GM20431 (cell line): ENCODE data around the gene PRMT7.

ENCODE experiments used
- in situ Hi-C: fragments of 300-500 bp; cut with MseI, MboI; formaldehyde crosslinking; loops from one replicate; pipeline ENCODE4 v1.15.0; 2020; ENCODE audit warnings: low sequenced_read_pairs; ENCODE audit not compliant: unreplicated experiment

The PRMT7 gene

DNA sequence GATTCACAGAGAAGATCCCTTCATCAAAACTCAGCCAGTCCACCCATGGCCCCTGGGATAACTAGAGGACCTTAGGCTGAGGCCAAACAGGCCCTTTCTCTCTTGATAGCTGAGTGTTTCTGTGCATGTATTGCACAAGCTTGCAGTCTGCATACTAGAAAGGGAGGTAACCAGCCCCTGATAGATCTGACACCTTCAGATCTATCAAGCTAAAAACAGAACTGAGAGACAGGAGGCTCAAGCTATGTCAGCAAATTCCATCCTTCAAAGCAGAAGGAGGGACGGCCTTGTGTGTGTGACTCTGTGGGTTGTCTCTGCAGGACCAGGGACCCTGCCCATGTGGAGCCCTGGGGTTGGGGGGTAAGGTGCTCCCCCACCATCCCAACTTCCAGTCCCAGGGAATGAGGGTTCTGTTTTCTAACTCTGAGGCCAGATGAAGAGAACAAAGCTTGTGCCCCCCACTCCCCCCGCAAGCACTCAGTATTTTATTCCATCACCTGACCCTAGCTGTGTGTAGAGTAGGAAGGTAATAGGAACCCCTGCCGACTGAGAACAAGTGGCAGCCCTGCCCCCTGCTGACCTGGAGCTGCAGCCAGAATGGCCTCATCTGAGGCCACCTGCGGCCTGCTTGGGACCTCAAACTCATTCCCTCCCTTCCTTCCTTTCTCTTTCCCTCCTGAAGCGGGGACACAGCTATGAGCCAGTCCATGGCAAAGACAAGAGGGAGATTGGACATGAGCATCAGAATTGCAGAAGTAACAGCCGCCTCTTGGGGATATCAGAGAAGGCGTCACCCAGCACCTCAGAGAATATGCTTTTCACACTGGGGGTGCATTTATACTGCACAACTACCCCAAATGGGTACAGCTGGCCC is 73.7 kb downstream of the PRMT7 start:
- in situ Hi-C loops, result no loop called here

DNA sequence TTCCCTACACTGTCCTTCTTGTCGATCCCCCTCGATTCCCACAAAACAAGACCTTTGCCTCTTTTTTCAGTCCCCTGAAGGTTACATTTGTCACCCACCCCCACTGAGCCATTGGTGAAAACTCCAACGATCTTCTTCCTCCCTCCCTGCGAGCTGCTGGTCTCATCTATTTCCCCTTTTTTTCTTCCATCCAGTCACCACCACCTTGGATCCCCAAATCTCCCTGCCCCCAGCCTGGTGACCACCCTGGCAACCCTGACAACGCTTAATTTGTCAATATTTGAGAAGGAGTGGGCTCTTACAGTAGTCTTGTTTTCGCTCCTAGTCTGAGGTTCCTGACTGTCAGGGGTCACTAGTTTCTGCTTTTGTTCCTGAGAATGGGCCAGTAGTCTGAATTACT is 74.6 kb downstream of the PRMT7 start:
- in situ Hi-C loops, result no loop called here

DNA sequence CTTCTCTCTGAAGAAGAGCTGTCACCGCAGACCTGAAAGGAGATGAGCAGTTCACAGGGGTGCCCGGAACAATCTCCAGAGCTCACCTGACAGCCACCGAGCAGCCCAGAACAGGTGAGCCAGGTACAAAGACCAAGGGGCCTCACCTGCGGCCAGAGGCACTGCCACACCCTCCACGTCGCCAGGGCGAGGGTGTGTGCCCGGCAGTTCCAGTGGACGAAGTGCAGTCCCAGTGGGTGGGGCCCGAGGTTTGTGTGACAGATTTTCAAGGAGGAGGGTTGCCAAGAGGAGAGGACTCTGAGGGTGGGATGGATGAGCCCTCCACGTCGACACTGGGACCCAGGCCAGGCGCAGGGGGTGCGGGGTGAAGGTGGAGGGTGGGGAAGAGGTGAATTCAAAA is 75.8 kb downstream of the PRMT7 start:
- in situ Hi-C loops, result no loop called here

DNA sequence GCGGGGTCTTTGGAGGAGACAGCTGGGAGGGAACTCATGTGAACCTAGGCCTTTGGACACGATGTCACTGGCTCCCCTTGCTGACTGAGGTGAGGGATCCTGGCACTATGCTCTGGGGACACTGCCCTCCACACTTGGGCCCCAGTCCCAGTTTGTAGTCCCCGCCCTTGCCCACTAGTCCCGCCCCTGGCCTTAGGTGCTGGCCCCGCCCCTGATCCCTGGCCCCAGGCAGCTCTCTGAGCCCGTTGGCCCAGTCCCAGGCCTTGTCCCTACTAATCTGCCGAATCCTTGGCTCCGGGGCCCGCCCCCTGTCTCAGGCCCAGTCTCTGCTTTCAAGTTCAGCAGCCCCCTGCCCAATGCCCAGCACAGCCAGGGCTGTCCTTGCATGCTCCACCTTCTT is 76.5 kb downstream of the PRMT7 start:
- in situ Hi-C loops, result no loop called here

DNA sequence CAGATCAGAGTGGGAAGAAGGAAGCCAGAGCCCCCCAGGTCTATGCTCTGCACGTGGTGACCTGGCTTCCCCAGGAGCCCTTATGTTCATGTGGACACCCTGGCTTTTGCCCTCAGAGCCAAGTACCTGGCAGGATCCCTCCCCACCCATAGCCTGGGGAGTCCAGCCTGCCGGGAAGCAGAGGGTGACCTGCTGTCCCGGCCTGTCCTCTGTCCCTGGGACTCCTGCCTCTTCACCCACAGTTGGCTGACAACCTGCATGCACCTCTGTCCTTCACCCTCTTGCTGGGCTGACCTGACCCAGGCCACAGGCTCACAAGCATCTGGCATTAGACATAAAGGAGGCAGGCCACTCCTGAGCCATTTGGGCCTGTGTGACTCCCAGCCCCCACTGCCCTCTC is 77.3 kb downstream of the PRMT7 start:
- in situ Hi-C loops, result no loop called here

DNA sequence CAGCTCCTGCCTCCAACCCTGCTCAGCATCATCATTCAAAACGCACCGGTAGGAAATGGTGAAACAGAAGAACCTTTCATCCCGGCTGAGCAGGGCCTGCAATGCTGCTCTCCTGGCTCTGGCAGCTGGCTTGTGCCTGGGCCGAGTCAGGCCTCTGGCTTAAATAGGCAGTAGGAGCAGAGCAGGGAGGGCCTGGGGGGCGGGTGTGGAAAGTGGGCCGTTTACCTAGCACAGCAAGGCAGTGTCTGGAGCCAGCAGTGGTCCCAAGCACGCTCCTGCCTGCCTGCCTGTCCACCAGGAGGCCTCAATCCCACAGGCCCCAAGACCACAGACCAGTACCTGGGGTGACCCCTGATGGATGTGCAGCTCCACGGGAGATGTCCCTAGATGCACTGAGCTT is 78.2 kb downstream of the PRMT7 start:
- in situ Hi-C loops, result no loop called here

DNA sequence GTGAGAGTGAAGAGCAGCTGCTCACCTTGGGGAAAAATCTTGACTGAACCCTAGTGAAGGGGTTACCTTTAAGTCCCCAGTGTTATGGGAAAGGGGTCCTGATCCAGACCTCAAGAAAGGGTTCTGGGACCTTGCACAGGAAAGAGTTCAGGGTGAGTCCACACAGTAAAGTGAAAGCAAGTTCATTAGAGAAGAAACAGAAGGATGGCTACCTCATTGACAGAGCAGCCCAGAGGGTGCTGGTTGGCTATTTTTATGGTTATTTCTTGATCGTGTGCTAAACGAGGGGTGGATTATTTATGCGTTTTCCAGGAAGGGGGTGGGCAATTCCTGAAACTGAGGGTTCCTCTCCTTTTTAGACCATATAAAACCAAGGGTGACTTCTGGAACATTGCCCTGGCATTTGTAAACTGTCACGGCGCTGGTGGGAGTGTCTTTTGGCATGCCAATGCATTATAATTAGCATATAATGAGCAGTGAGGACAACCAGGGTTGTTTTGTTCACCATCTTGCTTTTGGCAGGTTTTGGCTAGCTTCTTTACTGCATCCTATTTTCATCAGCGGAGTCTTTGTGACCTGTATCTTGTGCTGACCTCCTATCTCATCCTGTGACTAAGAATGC is 79.0 kb downstream of the PRMT7 start:
- in situ Hi-C loops, result no loop called here

DNA sequence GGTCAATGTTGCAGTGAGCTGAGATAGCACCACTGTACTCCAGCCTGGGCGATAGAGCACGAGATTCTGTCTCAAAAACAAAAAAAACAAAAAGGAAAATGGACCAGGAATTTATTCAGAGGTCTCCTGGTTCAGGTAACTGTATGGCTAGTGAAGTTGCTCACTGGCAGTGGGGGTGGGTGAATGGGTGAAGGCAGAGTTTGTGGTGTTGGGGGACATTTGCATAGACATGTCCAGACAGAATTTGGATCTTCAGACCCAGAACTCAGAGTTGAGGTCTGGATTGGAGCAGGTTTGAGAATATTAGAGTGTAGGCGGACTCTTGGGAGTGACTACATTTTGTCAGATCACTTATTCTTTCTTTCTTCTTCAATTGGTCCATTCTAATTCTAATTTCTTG is 82.5 kb downstream of the PRMT7 start:
- in situ Hi-C loops, result no loop called here

DNA sequence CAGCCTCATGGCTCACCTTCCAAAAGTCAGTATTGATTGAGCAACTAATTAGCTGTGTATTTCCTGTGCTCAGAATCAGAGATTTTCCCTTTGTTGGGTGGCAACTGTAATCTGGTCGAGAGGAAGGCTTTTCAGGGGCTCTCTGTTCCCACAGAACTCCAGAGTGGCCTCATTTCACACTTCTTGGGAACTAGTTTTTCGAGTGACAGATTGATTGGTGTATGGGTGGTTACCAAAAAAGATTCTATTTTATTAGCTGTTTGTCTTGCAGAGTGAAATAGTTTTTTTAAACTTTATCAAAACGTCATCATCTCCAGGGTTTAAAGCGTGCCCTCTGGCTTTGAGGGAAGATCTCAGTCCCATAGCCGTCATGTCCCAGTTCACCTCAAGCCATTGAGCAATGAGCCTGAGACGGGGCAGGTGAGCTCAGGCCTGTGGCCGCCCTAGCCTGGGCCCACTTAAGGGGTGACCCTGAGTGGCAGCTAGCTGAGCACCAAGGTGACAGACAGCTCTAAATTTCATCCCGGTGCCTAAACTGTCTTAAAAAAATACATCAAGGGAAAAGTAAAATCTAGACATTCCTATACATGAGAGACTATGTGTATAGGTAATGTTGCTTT is 84.5 kb downstream of the PRMT7 start:
- in situ Hi-C loops, result no loop called here

DNA sequence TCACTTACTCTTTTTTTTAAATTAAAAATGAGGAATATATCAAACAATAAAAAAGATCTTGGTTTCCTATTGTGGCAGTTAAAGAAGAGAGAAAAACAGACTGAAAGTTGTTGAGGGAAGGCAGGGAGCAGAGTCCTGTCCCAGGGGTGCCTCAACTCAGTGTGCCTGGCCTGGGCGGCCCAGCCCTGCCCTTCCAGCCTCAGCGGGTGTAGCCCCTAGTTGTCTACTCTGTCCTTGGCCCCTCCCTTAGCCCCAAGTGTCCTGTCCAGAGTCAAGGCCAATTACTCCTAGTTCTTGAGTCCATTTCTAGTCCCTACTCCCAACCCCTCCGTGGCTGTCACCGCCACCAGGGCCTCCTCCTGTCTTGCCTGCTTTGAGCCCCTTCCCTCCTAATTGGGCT is 85.0 kb downstream of the PRMT7 start:
- in situ Hi-C loops, result no loop called here

DNA sequence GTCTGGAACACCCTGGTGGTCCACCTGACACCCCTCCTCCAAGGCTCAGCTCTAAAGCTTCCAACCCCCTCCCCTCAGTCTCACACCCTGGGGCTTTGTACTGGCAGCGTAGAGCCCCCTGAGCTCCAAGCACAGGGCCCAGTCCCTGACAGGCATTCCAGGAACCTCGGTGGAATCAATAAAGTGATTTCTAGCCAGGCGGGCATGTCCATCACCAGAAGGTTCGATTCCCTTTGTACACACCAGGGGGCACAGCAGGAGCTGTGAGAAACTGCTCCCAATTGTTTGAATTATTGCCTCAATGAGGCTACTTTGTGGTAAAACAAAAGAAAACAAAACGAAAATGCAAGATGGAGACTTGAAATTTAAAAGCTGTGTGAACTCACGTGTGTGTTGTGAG is 85.7 kb downstream of the PRMT7 start:
- in situ Hi-C loops, result no loop called here

DNA sequence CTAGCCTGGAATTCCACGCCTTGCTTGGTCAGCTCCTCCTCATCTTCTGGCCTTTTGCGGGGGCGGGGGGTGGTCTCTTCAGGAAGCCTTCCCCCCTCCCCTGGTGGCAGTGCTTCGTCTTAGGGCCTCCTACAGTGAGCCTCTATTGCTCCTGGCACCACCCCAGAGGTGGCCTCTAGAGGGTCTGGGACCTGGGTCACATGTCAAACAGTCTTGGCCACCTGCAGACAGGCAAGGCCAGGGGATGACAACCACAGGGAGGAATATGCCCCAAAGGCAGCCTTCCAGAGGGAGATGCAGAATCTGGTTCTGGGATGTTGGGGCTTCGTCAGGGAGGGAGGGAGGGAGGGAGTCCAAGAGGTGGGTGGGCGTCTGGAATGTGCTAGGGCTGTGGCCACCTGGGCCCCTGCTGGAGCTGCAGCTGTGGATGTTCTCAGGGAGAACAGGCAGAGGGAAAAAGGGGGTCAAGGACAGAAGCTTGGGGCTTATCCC is 86.9 kb downstream of the PRMT7 start:
- in situ Hi-C loops, result no loop called here

DNA sequence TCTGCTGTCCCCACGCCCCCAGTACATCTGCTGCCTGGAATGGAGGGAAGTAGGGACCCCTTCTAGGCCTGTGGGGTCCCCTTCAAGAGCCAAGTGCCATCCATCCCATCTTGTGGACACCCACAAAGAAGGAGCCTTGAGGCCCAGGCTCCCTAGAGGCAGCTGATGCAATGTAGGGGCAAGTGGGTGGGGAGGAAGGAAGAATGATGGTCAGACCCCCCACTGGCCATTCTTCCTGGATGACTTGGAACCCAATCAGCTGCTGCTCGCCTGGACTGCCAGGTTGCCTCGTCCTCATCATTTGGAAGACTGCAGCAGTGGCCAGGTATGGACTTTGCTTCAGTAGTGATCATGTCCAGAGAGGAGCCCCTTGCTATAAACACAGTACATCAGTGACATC is 88.6 kb downstream of the PRMT7 start:
- in situ Hi-C loops, result no loop called here

DNA sequence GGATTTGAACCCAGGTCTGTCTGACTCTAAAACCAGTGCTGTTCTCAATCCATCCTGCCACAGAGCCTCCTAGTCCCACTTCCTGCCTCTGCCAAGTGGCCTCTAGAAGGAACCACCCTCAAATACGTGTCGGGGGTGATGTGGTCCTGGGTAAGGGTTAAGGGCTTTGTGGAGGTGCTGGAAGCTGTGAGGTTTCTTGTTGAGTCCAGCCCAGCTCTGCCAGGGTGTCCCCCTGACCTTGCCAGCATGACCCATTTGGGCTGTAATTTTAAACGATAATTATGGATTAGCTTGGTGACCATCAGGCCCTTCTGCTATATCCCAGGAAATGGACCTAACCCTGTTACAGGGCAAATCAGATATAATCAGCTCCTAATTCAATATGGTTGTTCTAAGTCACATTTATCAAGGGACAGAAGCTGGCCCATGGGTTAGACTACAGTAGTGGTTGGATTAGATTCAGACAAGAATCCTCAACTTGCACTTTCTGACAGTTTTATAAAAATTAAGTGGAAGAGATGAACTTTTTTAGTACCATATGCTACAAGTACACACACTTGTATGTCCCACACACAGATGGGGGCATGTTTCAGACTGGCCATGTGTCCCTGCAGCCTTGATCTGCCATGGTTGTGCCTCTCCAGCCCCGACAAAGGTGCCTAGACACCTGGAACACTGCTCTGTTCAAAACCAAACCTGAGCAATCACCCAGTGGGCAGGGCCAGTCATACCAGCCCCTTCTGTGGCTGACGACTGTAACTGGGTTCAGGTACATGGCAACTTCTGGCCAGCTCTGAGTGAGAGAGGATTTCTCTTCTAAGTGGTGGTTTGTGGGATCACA is 89.5 kb downstream of the PRMT7 start:
- in situ Hi-C loops, result no loop called here

DNA sequence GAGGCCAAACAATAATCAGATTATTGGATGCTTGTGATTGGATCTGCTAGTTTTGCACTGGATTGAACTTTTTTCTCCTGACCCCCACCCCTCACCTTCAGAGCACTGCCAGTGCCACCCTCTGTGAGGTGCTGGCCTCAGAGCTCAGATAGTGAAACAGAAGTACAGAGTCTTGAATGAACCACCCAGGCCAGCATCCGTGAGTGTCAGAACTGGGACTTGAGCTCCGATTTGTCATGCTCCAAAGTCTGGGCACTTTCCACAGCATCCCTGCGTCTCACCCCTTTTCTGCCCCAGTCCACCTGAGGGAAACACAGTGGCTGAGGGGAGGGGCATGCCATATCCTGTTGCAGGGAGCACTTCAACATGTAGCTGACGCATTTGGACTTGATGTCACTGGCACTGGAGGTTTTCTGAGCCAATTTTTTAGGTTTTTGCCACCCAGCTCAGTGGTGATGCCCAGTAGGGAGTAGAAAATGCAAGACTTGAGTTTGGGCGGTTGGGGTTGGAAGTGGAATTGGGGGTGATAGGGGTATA is 90.2 kb downstream of the PRMT7 start:
- in situ Hi-C loops, result no loop called here

DNA sequence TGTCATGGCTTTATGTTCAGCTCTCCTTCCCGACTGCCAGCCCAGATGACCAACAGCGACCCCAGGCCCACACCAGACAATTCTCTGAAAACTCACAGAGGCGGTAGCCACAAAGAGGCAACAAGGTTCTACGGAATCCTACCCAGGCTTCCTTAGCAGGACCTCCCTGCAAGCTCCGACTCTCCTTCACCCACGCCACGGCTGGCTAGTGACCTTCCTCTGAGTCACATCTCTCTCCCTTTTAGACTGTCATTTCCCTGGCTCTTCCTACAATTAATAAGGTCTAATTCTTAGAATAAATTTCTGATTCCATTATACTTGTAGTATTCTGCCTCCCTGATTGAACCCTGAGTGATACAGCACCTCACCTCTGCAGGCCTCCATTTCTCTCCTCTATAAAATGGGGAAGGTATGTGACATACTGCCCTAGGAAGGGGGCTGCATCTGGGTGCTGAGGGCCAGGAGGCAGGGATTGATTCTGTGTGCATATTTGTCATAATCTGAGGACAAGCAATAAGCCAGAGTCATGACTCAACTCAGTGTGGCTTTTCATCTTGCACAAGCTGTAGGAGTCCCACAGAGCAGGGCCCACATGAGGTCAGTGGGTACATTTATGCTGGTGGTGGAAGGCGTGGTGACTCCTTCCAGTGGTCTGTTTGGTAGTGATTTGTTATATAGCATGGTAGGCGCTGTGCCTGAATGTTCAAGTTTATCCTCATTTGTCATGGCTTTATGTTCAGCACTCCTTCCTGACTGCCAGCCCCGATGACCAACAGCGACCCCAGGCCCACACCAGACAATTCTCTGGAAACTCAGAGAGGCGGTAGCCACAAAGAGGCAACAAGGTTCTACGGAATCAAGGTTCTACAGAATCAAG is 91.3 kb downstream of the PRMT7 start:
- in situ Hi-C loops, result no loop called here

DNA sequence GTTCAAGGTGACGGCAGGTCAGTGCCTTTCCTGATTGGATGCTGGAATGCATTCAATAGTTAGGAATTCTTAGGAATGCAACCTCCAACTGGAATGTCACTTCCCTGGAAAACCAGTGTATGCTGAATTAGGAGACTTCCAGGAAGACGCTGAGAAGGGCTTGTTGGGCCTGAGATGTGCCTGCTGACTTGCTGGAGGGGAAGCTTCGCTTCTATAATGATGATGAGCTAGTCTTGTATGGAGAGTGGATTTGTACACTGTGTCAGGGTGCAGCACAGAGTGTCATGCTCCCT is 91.9 kb downstream of the PRMT7 start:
- in situ Hi-C loops, result no loop called here

DNA sequence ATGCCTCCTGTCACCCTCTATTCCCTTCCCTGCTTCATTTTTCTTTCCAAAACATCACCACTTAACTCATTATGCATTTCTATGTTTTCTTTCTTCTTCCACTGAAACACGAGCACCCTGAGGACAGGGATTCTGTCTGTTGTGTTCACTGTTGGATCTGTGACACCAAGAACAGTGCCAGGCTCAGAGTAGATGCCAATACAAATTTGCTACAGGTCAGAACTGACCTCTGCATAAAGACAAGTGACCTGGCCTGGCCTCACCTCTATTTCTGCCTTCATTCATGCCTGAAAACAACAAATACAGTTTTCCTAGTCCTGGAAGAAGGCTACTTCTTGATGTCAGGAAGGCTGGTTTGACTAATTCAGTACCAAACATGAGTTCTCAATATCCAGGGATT is 92.4 kb downstream of the PRMT7 start:
- in situ Hi-C loops, result no loop called here

DNA sequence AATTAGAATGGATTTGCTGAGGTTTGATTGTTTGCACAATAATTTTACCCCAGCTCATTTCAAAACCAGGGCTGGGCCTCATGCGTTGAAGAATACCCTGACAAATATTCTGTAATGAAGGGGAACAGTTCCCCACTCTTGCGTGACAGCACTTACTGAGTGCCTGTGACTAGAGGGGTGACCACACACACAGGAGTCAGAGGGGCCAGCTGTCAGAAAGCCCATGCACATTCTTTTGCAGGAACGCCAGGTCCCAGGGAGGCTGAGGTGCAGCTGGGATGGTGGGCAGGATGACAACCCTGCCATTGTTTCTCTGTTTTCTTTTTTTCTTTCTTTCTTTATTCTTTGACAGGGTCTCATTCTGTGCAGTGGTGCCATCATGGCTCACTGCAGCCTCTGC is 92.9 kb downstream of the PRMT7 start:
- in situ Hi-C loops, result no loop called here
